Calu3 (cell line): ENCODE measurements around the gene IGFBP4. TPM values are rescaled to one million over a fixed set of nuclear protein-coding genes. Genes with fewer than 3 reads are reported as not detected.

Source experiments
- BruUV-seq: library from RNA; stranded (reverse); fragments of 400-500 nt; replicated peaks from 2 replicates; lab custom pipeline; 2021; lab: Mats Ljungman, UMichigan
- CTCF ChIA-PET: fragments of 300-600 bp; sonication (Branson Sonifier 250); formaldehyde crosslinking; loops from one replicate; lab custom pipeline; 2022; ENCODE audit warnings: antibody characterized with exemption; lab: Charles Lee
- DNase-seq: peaks from one replicate; pipeline ENCODE4 v3.0.0; 2022
- H3K27ac Mint-ChIP-seq: one replicate; pipeline ENCODE4 v1.8.0; 2022; ENCODE audit warnings: mixed read lengths; ENCODE audit not compliant: unreplicated experiment
- H3K27me3 Mint-ChIP-seq: one replicate; pipeline ENCODE4 v1.8.0; 2022; ENCODE audit warnings: mixed read lengths; ENCODE audit not compliant: unreplicated experiment
- H3K36me3 Mint-ChIP-seq: one replicate; pipeline ENCODE4 v1.8.0; 2022; ENCODE audit warnings: mild to moderate bottlenecking, moderate library complexity, mixed read lengths; ENCODE audit not compliant: insufficient read depth, unreplicated experiment
- H3K4me1 Mint-ChIP-seq: one replicate; pipeline ENCODE4 v1.8.0; 2022; ENCODE audit warnings: mild to moderate bottlenecking, low read depth, mixed read lengths; ENCODE audit not compliant: unreplicated experiment
- H3K4me3 Mint-ChIP-seq: one replicate; pipeline ENCODE4 v1.8.0; 2022; ENCODE audit warnings: mild to moderate bottlenecking, low read depth, moderate library complexity, mixed read lengths; ENCODE audit not compliant: unreplicated experiment
- H3K9me3 Mint-ChIP-seq: one replicate; pipeline ENCODE4 v1.8.0; 2022; ENCODE audit warnings: low read depth, mixed read lengths; ENCODE audit not compliant: unreplicated experiment
- CTCF ChIP-seq: fragments of 200-600 bp; IDR thresholded peaks from one replicate; pipeline ENCODE4 v1.8.0; 2022; ENCODE audit warnings: antibody characterized with exemption; ENCODE audit not compliant: unreplicated experiment
- intact Hi-C: fragments of 100-400 bp; cut with micrococcal nuclease; formaldehyde crosslinking; loops from one replicate; pipeline ENCODE4 v1.10.0; 2022; ENCODE audit not compliant: unreplicated experiment
- total RNA-seq: library from RNA; stranded (reverse); gene quantifications from 2 replicates; pipeline ENCODE4 v1.2.3, GENCODE V29; 2022

The IGFBP4 gene
- total RNA-seq, 1 experiment from 2014 or later: 33.9 TPM

GRCh38 chr17:40459636-40460603 lies 16.7 kb downstream of the IGFBP4 start:
- TF ChIP-seq CTCF: no peak
- CTCF ChIA-PET: interaction anchor here (0.5 to 53.1 kb wide), 23 partner anchors 16 to 730 kb away, joined by 3 to 4142 read pairs (median 4); partner anchors contain the start of genes CCR7, IGFBP4, PSMD3 and TOP2A
- BruUV-seq: no TSS peak
- Mint-ChIP-seq H3K27ac (no peak overlapping the region), H3K27me3 (peaks cover 45% of the 10 kb centered on the region), H3K4me1 (peaks cover 23% of the 10 kb centered on the region), H3K4me3 (no peak overlapping the region), H3K36me3 (no peaks in the 10 kb centered on the region), H3K9me3 (no peaks in the 10 kb centered on the region)
- DNase-seq: peak; percentile 49
- intact Hi-C loops: no loop called here

- no peak for TF ChIP-seq CTCF
- no peak for DNase-seq
- BruUV-seq: no TSS peak
These were observed 17.3 kb downstream of the IGFBP4 start for GRCh38 chr17:40460604-40460967.

GRCh38 chr17:40460968-40461731 lies 17.9 kb downstream of the IGFBP4 start:
- no peak for DNase-seq
- no peak for TF ChIP-seq CTCF
- Mint-ChIP-seq H3K27me3 (peaks cover 57% of the 10 kb centered on the region), H3K4me3 (no peak overlapping the region), H3K27ac (no peak overlapping the region), H3K36me3 (no peaks in the 10 kb centered on the region), H3K9me3 (no peaks in the 10 kb centered on the region), H3K4me1 (peaks cover 23% of the 10 kb centered on the region)
- BruUV-seq: no TSS peak
- CTCF ChIA-PET: interaction anchor here (0.6 to 53.1 kb wide), 17 partner anchors 17 to 696 kb away, joined by 3 to 4142 read pairs (median 4); partner anchors contain the start of genes CCR7, IGFBP4, PSMD3 and TOP2A
- intact Hi-C loops: no loop called here

More at GRCh38 chr17:40460604-40460967, 17.3 kb downstream of the IGFBP4 start:
- Mint-ChIP-seq H3K27ac (no peak overlapping the region), H3K4me1 (peaks cover 23% of the 10 kb centered on the region), H3K27me3 (peaks cover 52% of the 10 kb centered on the region), H3K36me3 (no peaks in the 10 kb centered on the region), H3K4me3 (no peak overlapping the region), H3K9me3 (no peaks in the 10 kb centered on the region)
- CTCF ChIA-PET: interaction anchor here (0.6 to 53.1 kb wide), 21 partner anchors 16 to 696 kb away, joined by 3 to 4142 read pairs (median 3); partner anchors contain the start of genes CCR7, IGFBP4, PSMD3 and TOP2A
- intact Hi-C loops: no loop called here

- intact Hi-C loops: no loop called here
- BruUV-seq: no TSS peak
- no peak overlapping the region for H3K27ac Mint-ChIP-seq
- peaks cover 63% of the 10 kb centered on the region for H3K27me3 Mint-ChIP-seq
- CTCF ChIA-PET: interaction anchor here (0.6 to 53.1 kb wide), 8 partner anchors 16 to 679 kb away, joined by 3 to 4142 read pairs (median 4); partner anchors contain the start of genes CCR7 and IGFBP4
- no peak for TF ChIP-seq CTCF
- DNase-seq: no peak
- H3K4me3 Mint-ChIP-seq: no peak overlapping the region
- no peaks in the 10 kb centered on the region for H3K9me3 Mint-ChIP-seq
- H3K36me3 Mint-ChIP-seq: no peaks in the 10 kb centered on the region
- H3K4me1 Mint-ChIP-seq: peaks cover 21% of the 10 kb centered on the region
These were observed 18.6 kb downstream of the IGFBP4 start for GRCh38 chr17:40461732-40462342.
